ENCODE data around the gene LPIN2. TPM values are rescaled to one million over a fixed set of nuclear protein-coding genes. Genes with fewer than 3 reads are reported as not detected.
A peak's percentile ranks its signal among the peaks of the same experiment; 100 is the strongest.

The LPIN2 gene
- total and polyA plus RNA-seq, 2 experiments from 2014 or later, result 19.5 to 33.9 TPM

- no peak for TF ChIP-seq EZH2 (IDR thresholded peaks at IDR 0.05; ENCODE audit: insufficient read depth, poor library complexity, severe bottlenecking)
- TF ChIP-seq EZH2phosphoT487 (IDR thresholded peaks at IDR 0.05; ENCODE audit: insufficient read depth, low read depth), result no peak
- Histone ChIP-seq H4K20me1 (ENCODE audit: insufficient read depth) (no peaks in the 10 kb centered on the region), H3K9me3 (ENCODE audit: low read depth) (no peaks in the 10 kb centered on the region), H3K79me2 (ENCODE audit: insufficient read depth) (no peaks in the 10 kb centered on the region), H3K27ac (peak overlapping the region; percentile 7; the same call in 1 of the 2 replicates), H3F3A (ENCODE audit: insufficient read depth) (no peaks in the 10 kb centered on the region), H3K9me2 (ENCODE audit: insufficient read depth) (no peaks in the 10 kb centered on the region), H3K36me3 (ENCODE audit: low read depth) (no peaks in the 10 kb centered on the region), H3K4me2 (ENCODE audit: unreplicated experiment) (no peak overlapping the region), H3K9ac (no peak overlapping the region), H3K27me3 (replicated peaks; ENCODE audit: insufficient read depth) (no peaks in the 10 kb centered on the region), H3K4me3 (no peak overlapping the region), H3K4me1 (ENCODE audit: insufficient read depth) (peaks cover 8% of the 10 kb centered on the region; the same call in 1 of the 2 replicates), H2AFZ (peak overlapping the region; percentile 64)
- in situ Hi-C loops (cut with MboI), result loop anchor here (25.0 kb wide), 1 partner anchor 100 kb away; no protein-coding TSS in a partner anchor
- DNase-seq, result peak; percentile 84
- WGBS, 2 experiments (ENCODE audit: low coverage in 1 of 2, low lambda C conversion rate in 2 of 2, missing lambda C conversion rate in 2 of 2), result 43% methylated on average over 4 of the region's 4 CpGs
Measured at GRCh38 chr18:3037423-3037915, 24.5 kb upstream of the LPIN2 start.

- Histone ChIP-seq H2AFZ (no peak overlapping the region), H3K9me2 (ENCODE audit: insufficient read depth) (no peaks in the 10 kb centered on the region), H3K4me1 (ENCODE audit: insufficient read depth) (peaks cover 8% of the 10 kb centered on the region; the same call in 1 of the 2 replicates), H3K36me3 (ENCODE audit: low read depth) (no peaks in the 10 kb centered on the region), H3K79me2 (ENCODE audit: insufficient read depth) (no peaks in the 10 kb centered on the region), H3K9ac (no peak overlapping the region), H3K9me3 (ENCODE audit: low read depth) (no peaks in the 10 kb centered on the region), H3F3A (ENCODE audit: insufficient read depth) (no peaks in the 10 kb centered on the region), H3K4me2 (ENCODE audit: unreplicated experiment) (no peak overlapping the region), H4K20me1 (ENCODE audit: insufficient read depth) (no peaks in the 10 kb centered on the region), H3K27me3 (replicated peaks; ENCODE audit: insufficient read depth) (no peaks in the 10 kb centered on the region), H3K27ac (no peak overlapping the region), H3K4me3 (no peak overlapping the region)
- 77 to 91% methylated on average over 5 of the region's 5 CpGs for WGBS, 2 experiments (ENCODE audit: low coverage in 1 of 2, low lambda C conversion rate in 2 of 2, missing lambda C conversion rate in 2 of 2)
- in situ Hi-C loops (cut with MboI), result loop anchor here (25.0 kb wide), 1 partner anchor 99 kb away; no protein-coding TSS in a partner anchor
- TF ChIP-seq EZH2phosphoT487 (IDR thresholded peaks at IDR 0.05; ENCODE audit: insufficient read depth, low read depth), result no peak
- TF ChIP-seq EZH2 (IDR thresholded peaks at IDR 0.05; ENCODE audit: insufficient read depth, poor library complexity, severe bottlenecking), result no peak
- DNase-seq, result no peak
Measured at GRCh38 chr18:3036108-3036507, 23.2 kb upstream of the LPIN2 start.

- in situ Hi-C loops (cut with MboI), result loop anchor here (25.0 kb wide), 1 partner anchor 98 kb away; no protein-coding TSS in a partner anchor
- no peak overlapping the region for H3K9ac ChIP-seq
- peaks cover 8% of the 10 kb centered on the region; the same call in 1 of the 2 replicates for H3K4me1 ChIP-seq (ENCODE audit: insufficient read depth)
- H3K9me2 ChIP-seq (ENCODE audit: insufficient read depth), result no peaks in the 10 kb centered on the region
- H3K4me3 ChIP-seq, result no peak overlapping the region
- no peak for DNase-seq
- no peaks in the 10 kb centered on the region for H3K79me2 ChIP-seq (ENCODE audit: insufficient read depth)
- no peak overlapping the region for H3K4me2 ChIP-seq (ENCODE audit: unreplicated experiment)
- TF ChIP-seq EZH2phosphoT487 (IDR thresholded peaks at IDR 0.05; ENCODE audit: insufficient read depth, low read depth), result no peak
- TF ChIP-seq EZH2 (IDR thresholded peaks at IDR 0.05; ENCODE audit: insufficient read depth, poor library complexity, severe bottlenecking), result no peak
- H4K20me1 ChIP-seq (ENCODE audit: insufficient read depth), result no peaks in the 10 kb centered on the region
- H3K36me3 ChIP-seq (ENCODE audit: low read depth), result no peaks in the 10 kb centered on the region
- no peaks in the 10 kb centered on the region for H3F3A ChIP-seq (ENCODE audit: insufficient read depth)
- no peak overlapping the region for H3K27ac ChIP-seq
- H3K9me3 ChIP-seq (ENCODE audit: low read depth), result no peaks in the 10 kb centered on the region
- H3K27me3 ChIP-seq (replicated peaks; ENCODE audit: insufficient read depth), result no peaks in the 10 kb centered on the region
- WGBS, 2 experiments (ENCODE audit: low coverage in 1 of 2, low lambda C conversion rate in 2 of 2, missing lambda C conversion rate in 2 of 2), result 83 to 86% methylated on average over 5 of the region's 5 CpGs
- H2AFZ ChIP-seq, result no peak overlapping the region
Measured at GRCh38 chr18:3035635-3036034, 22.7 kb upstream of the LPIN2 start.

- H3K79me2 ChIP-seq (ENCODE audit: insufficient read depth), result no peaks in the 10 kb centered on the region
- no peaks in the 10 kb centered on the region for H3K27me3 ChIP-seq (replicated peaks; ENCODE audit: insufficient read depth)
- H3K4me3 ChIP-seq, result no peak overlapping the region
- H3K4me2 ChIP-seq (ENCODE audit: unreplicated experiment), result no peak overlapping the region
- H3K36me3 ChIP-seq (ENCODE audit: low read depth), result no peaks in the 10 kb centered on the region
- H3K27ac ChIP-seq, result no peak overlapping the region
- no peak for DNase-seq
- no peak overlapping the region for H2AFZ ChIP-seq
- TF ChIP-seq EZH2 (IDR thresholded peaks at IDR 0.05; ENCODE audit: insufficient read depth, poor library complexity, severe bottlenecking), result no peak
- TF ChIP-seq EZH2phosphoT487 (IDR thresholded peaks at IDR 0.05; ENCODE audit: insufficient read depth, low read depth), result no peak
- no peaks in the 10 kb centered on the region for H3K9me2 ChIP-seq (ENCODE audit: insufficient read depth)
- no peaks in the 10 kb centered on the region for H4K20me1 ChIP-seq (ENCODE audit: insufficient read depth)
- 65 to 76% methylated on average over 3 of the region's 3 CpGs for WGBS, 2 experiments (ENCODE audit: low coverage in 1 of 2, low lambda C conversion rate in 2 of 2, missing lambda C conversion rate in 2 of 2)
- no peaks in the 10 kb centered on the region for H3F3A ChIP-seq (ENCODE audit: insufficient read depth)
- H3K9me3 ChIP-seq (ENCODE audit: low read depth), result no peaks in the 10 kb centered on the region
- in situ Hi-C loops (cut with MboI), result loop anchor here (25.0 kb wide), 1 partner anchor 95 kb away; no protein-coding TSS in a partner anchor
- no peak overlapping the region for H3K9ac ChIP-seq
- H3K4me1 ChIP-seq (ENCODE audit: insufficient read depth), result peaks cover 9% of the 10 kb centered on the region
Measured at GRCh38 chr18:3032721-3033120, 19.8 kb upstream of the LPIN2 start.
